ENCODE data around the gene ATG4A. TPM values are rescaled to one million over a fixed set of nuclear protein-coding genes. Genes with fewer than 3 reads are reported as not detected.

The ATG4A gene
- total RNA-seq, 1 experiment from 2014 or later, result 4.6 TPM

- no peak for TF ChIP-seq CTCF (IDR thresholded peaks at IDR 0.05; ENCODE audit: insufficient read depth in 1 of 2, low read depth in 1 of 2, low read length in 1 of 2, severe bottlenecking in 1 of 2, unreplicated experiment in 1 of 2)
- H3K36me3 ChIP-seq (ENCODE audit: control insufficient read depth, insufficient read depth, low read length), result no peaks in the 10 kb centered on the region
- no peaks in the 10 kb centered on the region for H3K27me3 ChIP-seq (replicated peaks; ENCODE audit: control insufficient read depth, insufficient read depth, low read length)
- Mint-ChIP-seq H3K9me3 (ENCODE audit: unreplicated experiment) (no peaks in the 10 kb centered on the region), H3K4me1 (ENCODE audit: low read depth, unreplicated experiment) (no peaks in the 10 kb centered on the region), H3K4me3 (ENCODE audit: unreplicated experiment) (no peak overlapping the region), H3K36me3 (ENCODE audit: insufficient read depth, unreplicated experiment) (no peaks in the 10 kb centered on the region), H3K27ac (ENCODE audit: unreplicated experiment) (no peak overlapping the region), H3K27me3 (ENCODE audit: insufficient read depth, unreplicated experiment) (no peaks in the 10 kb centered on the region)
- intact Hi-C loops (cut with micrococcal nuclease; ENCODE audit: unreplicated experiment), result no loop called here
- ChIA-PET POLR2A (no interaction called here), CTCF (no interaction called here)
- H3K9me3 ChIP-seq, result no peaks in the 10 kb centered on the region
- no peaks in the 10 kb centered on the region for H3K4me1 ChIP-seq
- H3K4me3 ChIP-seq (ENCODE audit: low read depth, low read length), result no peak overlapping the region
- no TSS peak for BruUV-seq (replicated peaks)
- no peak for DNase-seq
Observed at GRCh38 chrX:108159028-108159670, 67.6 kb downstream of the ATG4A start.

GRCh38 chrX:108160309-108160708, 68.7 kb downstream of the ATG4A start:
- Histone ChIP-seq H3K27me3 (replicated peaks; ENCODE audit: control insufficient read depth, insufficient read depth, low read length) (no peaks in the 10 kb centered on the region), H3K9me3 (no peaks in the 10 kb centered on the region), H3K4me3 (ENCODE audit: low read depth, low read length) (no peak overlapping the region), H3K36me3 (ENCODE audit: control insufficient read depth, insufficient read depth, low read length) (no peaks in the 10 kb centered on the region), H3K4me1 (no peaks in the 10 kb centered on the region)
- Mint-ChIP-seq H3K9me3 (ENCODE audit: unreplicated experiment) (no peaks in the 10 kb centered on the region), H3K4me3 (ENCODE audit: unreplicated experiment) (no peak overlapping the region), H3K27ac (ENCODE audit: unreplicated experiment) (no peak overlapping the region), H3K4me1 (ENCODE audit: low read depth, unreplicated experiment) (no peaks in the 10 kb centered on the region), H3K36me3 (ENCODE audit: insufficient read depth, unreplicated experiment) (no peaks in the 10 kb centered on the region), H3K27me3 (ENCODE audit: insufficient read depth, unreplicated experiment) (no peaks in the 10 kb centered on the region)
- intact Hi-C loops (cut with micrococcal nuclease; ENCODE audit: unreplicated experiment), result no loop called here
- ChIA-PET POLR2A (no interaction called here), CTCF (no interaction called here)
- no peak for TF ChIP-seq CTCF (IDR thresholded peaks at IDR 0.05; ENCODE audit: insufficient read depth in 1 of 2, low read depth in 1 of 2, low read length in 1 of 2, severe bottlenecking in 1 of 2, unreplicated experiment in 1 of 2)
- no peak for DNase-seq
- BruUV-seq (replicated peaks), result no TSS peak

- no peaks in the 10 kb centered on the region for H3K27me3 Mint-ChIP-seq (ENCODE audit: insufficient read depth, unreplicated experiment)
- Histone ChIP-seq H3K4me3 (ENCODE audit: low read depth, low read length) (no peak overlapping the region), H3K9me3 (no peaks in the 10 kb centered on the region), H3K36me3 (ENCODE audit: control insufficient read depth, insufficient read depth, low read length) (no peaks in the 10 kb centered on the region), H3K27me3 (replicated peaks; ENCODE audit: control insufficient read depth, insufficient read depth, low read length) (no peaks in the 10 kb centered on the region), H3K4me1 (no peaks in the 10 kb centered on the region)
- H3K27ac Mint-ChIP-seq (ENCODE audit: unreplicated experiment), result no peak overlapping the region
- no peaks in the 10 kb centered on the region for H3K9me3 Mint-ChIP-seq (ENCODE audit: unreplicated experiment)
- H3K36me3 Mint-ChIP-seq (ENCODE audit: insufficient read depth, unreplicated experiment), result no peaks in the 10 kb centered on the region
- no peak for TF ChIP-seq CTCF (IDR thresholded peaks at IDR 0.05; ENCODE audit: insufficient read depth in 1 of 2, low read depth in 1 of 2, low read length in 1 of 2, severe bottlenecking in 1 of 2, unreplicated experiment in 1 of 2)
- no peak for DNase-seq
- BruUV-seq (replicated peaks), result no TSS peak
- POLR2A ChIA-PET, result no interaction called here
- CTCF ChIA-PET, result no interaction called here
- no peaks in the 10 kb centered on the region for H3K4me1 Mint-ChIP-seq (ENCODE audit: low read depth, unreplicated experiment)
- intact Hi-C loops (cut with micrococcal nuclease; ENCODE audit: unreplicated experiment), result no loop called here
- no peak overlapping the region for H3K4me3 Mint-ChIP-seq (ENCODE audit: unreplicated experiment)
Observed at GRCh38 chrX:108162265-108162664, 70.7 kb downstream of the ATG4A start.
